GM12878 (cell line): Measurements from ENCODE around the gene ACACA. TPM values are rescaled to one million over a fixed set of nuclear protein-coding genes. Genes with fewer than 3 reads are reported as not detected.

Source experiments
- ATAC-seq: fragments of 200-7000 bp; cut with Tn5 transposase; 3 replicates; pipeline ENCODE4 v1.9.1; 2020; ENCODE audit warnings: mild to moderate bottlenecking, moderate library complexity
- BruUV-seq: library from RNA; stranded (reverse); fragments of 400-500 nt; replicated peaks from 2 replicates; lab custom pipeline; 2021; lab: Mats Ljungman, UMichigan
- CTCF ChIA-PET: fragments of 300-600 bp; sonication (Branson Sonifier 250); formaldehyde crosslinking; extraction: SDS; loops from one replicate; lab custom pipeline; 2021; ENCODE audit warnings: inconsistent platforms; lab: Yijun Ruan, JAX
- POLR2A ChIA-PET: fragments of 350-600 bp; formaldehyde crosslinking; extraction: SDS; loops from one replicate; lab custom pipeline; 2021; ENCODE audit warnings: inconsistent platforms; lab: Charles Lee
- RAD21 ChIA-PET: fragments of 300-600 bp; sonication (Branson Sonifier 250); formaldehyde crosslinking; loops from one replicate; lab custom pipeline; 2023; ENCODE audit warnings: antibody characterized with exemption; ENCODE audit not compliant: unreplicated experiment; lab: Charles Lee
- SMC1A ChIA-PET: fragments of 300-600 bp; sonication (Branson Sonifier 250); formaldehyde crosslinking; loops from one replicate; lab custom pipeline; 2023; ENCODE audit not compliant: unreplicated experiment, uncharacterized antibody; lab: Charles Lee
- DNase-seq: peaks from one replicate; pipeline ENCODE4 v3.0.0-alpha.2; 2011; ENCODE audit warnings: low read depth, low spot score
- FAIRE-seq: peaks from 3 replicates; lab custom pipeline; 2011; peaks lifted over from hg19 to GRCh38; lab: Jason Lieb, UNC
- H2AFZ ChIP-seq: 2 replicates; pipeline ENCODE4 v1.6.0; 2011; ENCODE audit warnings: low read depth, low read length, control low read depth; ENCODE audit not compliant: control insufficient read depth
- H3K27ac ChIP-seq: 2 replicates; pipeline ENCODE4 v1.5.1; 2011; ENCODE audit warnings: control low read depth; ENCODE audit not compliant: control insufficient read depth, insufficient read depth
- H3K27me3 ChIP-seq, 2 experiments: replicated peaks in 1 of 2; 2 replicates each; pipeline versions ENCODE4 v1.6.0 to v1.6.1; 2011; ENCODE audit warnings: low read length in 1 of 2; ENCODE audit not compliant: control insufficient read depth in 2 of 2, insufficient read depth in 2 of 2
- H3K36me3 ChIP-seq, 2 experiments: 2 replicates each; pipeline ENCODE4 v1.5.1; 2011; ENCODE audit warnings: low read length in 1 of 2; ENCODE audit not compliant: control insufficient read depth in 2 of 2, insufficient read depth in 2 of 2
- H3K4me1 ChIP-seq: 2 replicates; pipeline ENCODE4 v1.6.1; 2011; ENCODE audit warnings: mild to moderate bottlenecking, low read length, moderate library complexity, mixed read lengths; ENCODE audit not compliant: control insufficient read depth, insufficient read depth
- H3K4me2 ChIP-seq: 2 replicates; pipeline ENCODE4 v1.6.0; 2011; ENCODE audit warnings: control low read depth; ENCODE audit not compliant: control insufficient read depth, insufficient read depth
- H3K4me3 ChIP-seq: fragments of 200-600 bp; sonication (generic); 2 replicates; pipeline ENCODE4 v1.5.1; 2016
- H3K79me2 ChIP-seq: 2 replicates; pipeline ENCODE4 v1.6.0; 2011; ENCODE audit warnings: low read length; ENCODE audit not compliant: control insufficient read depth, insufficient read depth
- H3K9ac ChIP-seq: 2 replicates; pipeline ENCODE4 v1.8.0; 2011; ENCODE audit warnings: low read length, control low read depth, mixed read lengths; ENCODE audit not compliant: control insufficient read depth, insufficient read depth
- H3K9me3 ChIP-seq: replicated peaks from 3 replicates; pipeline ENCODE4 v1.5.1; 2011; ENCODE audit warnings: mild to moderate bottlenecking, low read length; ENCODE audit not compliant: control insufficient read depth, insufficient read depth
- H4K20me1 ChIP-seq: 2 replicates; pipeline ENCODE4 v1.6.0; 2011; ENCODE audit not compliant: control insufficient read depth, insufficient read depth
- ASH2L ChIP-seq: fragments of 300-600, 200-600 bp; sonication (generic); IDR thresholded peaks from 2 replicates; pipeline ENCODE4 v1.6.1; 2017; ENCODE audit warnings: low read depth, mild to moderate bottlenecking, borderline replicate concordance
- BHLHE40 ChIP-seq, 2 experiments: fragments of 450-650 bp in 1 of 2; IDR thresholded peaks; 2 replicates each; pipeline ENCODE4 v1.6.1; 2011 to 2017; ENCODE audit warnings: low read depth in 2 of 2, borderline replicate concordance in 1 of 2, improper control_type of control experiment in 1 of 2, low read length in 1 of 2, mild to moderate bottlenecking in 1 of 2
- BRCA1 ChIP-seq: IDR thresholded peaks from 2 replicates; pipeline ENCODE4 v1.6.1; 2011; ENCODE audit warnings: low read depth, low read length, improper control_type of control experiment
- CHD1 ChIP-seq: IDR thresholded peaks from 2 replicates; pipeline ENCODE4 v1.6.1; 2012; ENCODE audit warnings: low read depth, low read length, improper control_type of control experiment
- HDAC6 ChIP-seq: fragments of 200-600 bp; sonication (generic); IDR thresholded peaks from one replicate; pipeline ENCODE4 v1.8.0; 2017; ENCODE audit warnings: antibody characterized with exemption; ENCODE audit not compliant: unreplicated experiment
- IKZF2 ChIP-seq, 2 experiments: fragments of 450-650 bp; IDR thresholded peaks; 2 replicates each; pipeline ENCODE4 v1.6.1; 2017; ENCODE audit warnings: mild to moderate bottlenecking in 2 of 2, moderate library complexity in 2 of 2
- MTA2 ChIP-seq: fragments of 450-650 bp; IDR thresholded peaks from 2 replicates; pipeline ENCODE4 v1.6.1; 2016; ENCODE audit warnings: low read depth, mild to moderate bottlenecking, moderate library complexity
- NR2C2 ChIP-seq: IDR thresholded peaks from 2 replicates; pipeline ENCODE4 v1.6.1; 2011; ENCODE audit warnings: borderline replicate concordance, low read depth; ENCODE audit not compliant: control insufficient read depth, insufficient read length
- WRNIP1 ChIP-seq: IDR thresholded peaks from 2 replicates; pipeline ENCODE4 v1.6.1; 2011; ENCODE audit warnings: low read depth, low read length, improper control_type of control experiment, borderline replicate concordance
- YBX1 ChIP-seq: fragments of 450-650 bp; IDR thresholded peaks from 2 replicates; pipeline ENCODE4 v1.6.1; 2016; ENCODE audit warnings: antibody characterized with exemption
- ZNF384 ChIP-seq: IDR thresholded peaks from 2 replicates; pipeline ENCODE4 v1.6.1; 2012; ENCODE audit warnings: low read depth, mild to moderate bottlenecking, low read length, improper control_type of control experiment, borderline replicate concordance
- WGBS: methylation state at CpG from one replicate; pipeline ENCODE4 v1.1.6; 2016; ENCODE audit warnings: low lambda C conversion rate; ENCODE audit not compliant: insufficient replicate concordance, insufficient coverage; ENCODE audit errors: missing lambda C conversion rate; 5-methylcytosine and 5-hydroxymethylcytosine counted together
- in situ Hi-C: fragments of 300-500 bp; cut with MboI; formaldehyde crosslinking; loops from 9 replicates; pipeline ENCODE4 v1.14.3; 2018; ENCODE audit warnings: mixed read lengths
- intact Hi-C: fragments of 100-400 bp; cut with micrococcal nuclease; formaldehyde crosslinking; loops from one replicate; pipeline ENCODE4 v1.14.2; 2022; ENCODE audit not compliant: unreplicated experiment
- polyA plus RNA-seq, 11 experiments: library from polyadenylated mRNA; depleted of rRNA in 4 of 11; unstranded in 6 of 11; stranded (reverse) in 5 of 11; fragments of >200 nt; fragmentation: Nextera tagmentation in 4 of 11; fragmentation: Illumina TruSeq in 1 of 11; extraction: Ambion mirVana in 4 of 11; extraction: Trizol in 1 of 11; gene quantifications; 1 replicate in 1 of 11; 2 replicates in 10 of 11; pipeline versions ENCODE4 v1.2.1 to v1.2.3, GENCODE V29; 2011 to 2016; ENCODE audit warnings: inconsistent platforms in 2 of 11, missing spikeins in 2 of 11, low read depth in 1 of 11
- total RNA-seq, 4 experiments: library from RNA; depleted of rRNA in 3 of 4; stranded (reverse); fragments of >200 nt in 3 of 4; fragmentation: Illumina TruSeq in 1 of 4; extraction: Trizol in 1 of 4; gene quantifications; 2 replicates each; pipeline versions ENCODE4 v1.2.1 to v1.2.3, GENCODE V29; 2013 to 2021
- TF ChIP-seq, protein P1 (sequence below): IDR thresholded peaks from 2 replicates; pipeline ENCODE4 v1.6.1; 2012; ENCODE audit warnings: low read depth, low read length, improper control_type of control experiment
- TF ChIP-seq, protein P2 (sequence below): fragments of 450-650 bp; formaldehyde crosslinking; IDR thresholded peaks from 2 replicates; pipeline ENCODE4 v1.4.0; 2022; ENCODE audit warnings: mild to moderate bottlenecking, moderate library complexity

Gene ACACA
- total and polyA plus RNA-seq, 10 of the 15 experiments (the other 5 are each of a cell fraction or from before 2014, with no cell fraction given) = 12.9 to 74.2 (median 32.0) TPM

DNA sequence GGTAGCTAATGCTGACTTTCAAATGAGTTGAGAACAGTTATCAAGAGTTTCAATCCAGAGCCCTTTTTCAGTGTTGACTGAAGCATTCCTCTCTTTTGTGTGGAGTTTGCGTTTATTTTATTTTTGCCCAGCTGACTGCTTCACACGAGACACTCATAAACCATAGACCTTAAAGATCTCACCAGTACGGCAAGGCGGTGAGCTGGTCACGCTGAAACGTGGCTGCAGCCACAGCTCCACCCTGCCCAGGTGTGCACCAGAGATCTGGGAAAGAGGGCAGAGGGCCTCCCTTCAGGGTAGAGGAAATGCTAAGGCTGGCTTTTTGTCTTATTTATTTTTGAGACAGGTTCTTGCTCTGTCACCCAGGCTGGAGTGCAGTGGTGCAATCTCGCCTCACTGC lies 345.7 kb downstream of the ACACA start:
- CTCF ChIA-PET = interaction anchor here (1.0 to 1.2 kb wide), 3 partner anchors 13 to 427 kb away, joined by 3 to 5 read pairs (median 3); no protein-coding TSS in a partner anchor

DNA sequence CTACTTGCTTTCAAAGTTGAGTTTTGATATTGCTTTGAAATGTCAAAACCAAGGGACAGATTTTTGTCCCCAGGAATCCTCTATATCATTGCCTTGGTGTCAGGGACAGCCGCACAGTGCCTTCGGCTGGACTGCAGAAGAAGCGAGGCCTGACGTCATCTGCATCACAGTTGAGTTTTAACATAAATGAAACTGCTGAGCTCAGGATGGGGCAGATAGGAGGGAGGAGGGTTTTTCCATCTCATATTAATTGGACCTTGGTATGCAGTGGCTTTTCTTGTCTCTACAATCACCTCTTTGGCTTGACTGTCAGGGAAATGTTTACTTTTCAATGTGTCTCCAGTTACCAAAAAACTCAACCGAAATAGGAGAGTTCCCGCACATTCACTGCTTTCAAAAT lies 346.5 kb downstream of the ACACA start:
- ChIA-PET CTCF (interaction anchor here (0.6 to 2.6 kb wide), 3 partner anchors 13 to 24 kb away, joined by 3 to 14 read pairs (median 3); no protein-coding TSS in a partner anchor), POLR2A (no interaction called here), RAD21 (no interaction called here), SMC1A (interaction anchor here (0.9 to 1.2 kb wide), 2 partner anchors 45 to 376 kb away, joined by 3 read pairs; no protein-coding TSS in a partner anchor)
- Histone ChIP-seq H4K20me1 (no peaks in the 10 kb centered on the region), H3K4me1 (no peaks in the 10 kb centered on the region), H3K9me3 (no peaks in the 10 kb centered on the region), H3K36me3 (peaks cover 0 to 1% of the 10 kb centered on the region in 2 experiments; a peak in 1 of 4 replicates), H3K9ac (no peak overlapping the region), H3K79me2 (no peaks in the 10 kb centered on the region), H3K27me3 (no peaks in the 10 kb centered on the region), H3K4me3 (no peak overlapping the region), H3K27ac (no peak overlapping the region), H2AFZ (no peak overlapping the region), H3K4me2 (no peak overlapping the region)
- 94% methylated on average over 6 of the region's 6 CpGs for WGBS
- no peak for TF ChIP-seq YBX1
- no peak for TF ChIP-seq IKZF2 (IDR thresholded peaks at IDR 0.05)
- TF ChIP-seq MTA2 = no peak
- TF ChIP-seq, protein P1, sequence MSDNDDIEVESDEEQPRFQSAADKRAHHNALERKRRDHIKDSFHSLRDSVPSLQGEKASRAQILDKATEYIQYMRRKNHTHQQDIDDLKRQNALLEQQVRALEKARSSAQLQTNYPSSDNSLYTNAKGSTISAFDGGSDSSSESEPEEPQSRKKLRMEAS = no peak
- no peak for TF ChIP-seq BRCA1
- no peak for TF ChIP-seq WRNIP1
- TF ChIP-seq, protein P2, sequence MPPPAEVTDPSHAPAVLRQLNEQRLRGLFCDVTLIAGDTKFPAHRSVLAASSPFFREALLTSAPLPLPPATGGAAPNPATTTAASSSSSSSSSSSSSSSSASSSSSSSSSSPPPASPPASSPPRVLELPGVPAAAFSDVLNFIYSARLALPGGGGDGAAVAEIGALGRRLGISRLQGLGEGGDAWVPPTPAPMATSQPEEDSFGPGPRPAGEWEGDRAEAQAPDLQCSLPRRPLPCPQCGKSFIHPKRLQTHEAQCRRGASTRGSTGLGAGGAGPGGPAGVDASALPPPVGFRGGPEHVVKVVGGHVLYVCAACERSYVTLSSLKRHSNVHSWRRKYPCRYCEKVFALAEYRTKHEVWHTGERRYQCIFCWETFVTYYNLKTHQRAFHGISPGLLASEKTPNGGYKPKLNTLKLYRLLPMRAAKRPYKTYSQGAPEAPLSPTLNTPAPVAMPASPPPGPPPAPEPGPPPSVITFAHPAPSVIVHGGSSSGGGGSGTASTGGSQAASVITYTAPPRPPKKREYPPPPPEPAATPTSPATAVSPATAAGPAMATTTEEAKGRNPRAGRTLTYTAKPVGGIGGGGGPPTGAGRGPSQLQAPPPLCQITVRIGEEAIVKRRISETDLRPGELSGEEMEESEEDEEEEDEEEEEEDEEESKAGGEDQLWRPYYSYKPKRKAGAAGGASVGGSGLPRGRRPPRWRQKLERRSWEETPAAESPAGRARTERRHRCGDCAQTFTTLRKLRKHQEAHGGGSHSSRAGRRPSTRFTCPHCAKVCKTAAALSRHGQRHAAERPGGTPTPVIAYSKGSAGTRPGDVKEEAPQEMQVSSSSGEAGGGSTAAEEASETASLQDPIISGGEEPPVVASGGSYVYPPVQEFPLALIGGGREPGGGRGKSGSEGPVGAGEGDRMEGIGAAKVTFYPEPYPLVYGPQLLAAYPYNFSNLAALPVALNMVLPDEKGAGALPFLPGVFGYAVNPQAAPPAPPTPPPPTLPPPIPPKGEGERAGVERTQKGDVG (CRISPR knock-in tag) = no peak
- TF ChIP-seq BHLHE40 (IDR thresholded peaks at IDR 0.05; ENCODE audit: borderline replicate concordance in 1 of 2, low read depth in 2 of 2, low read length in 1 of 2) = no peak
- TF ChIP-seq NR2C2 = no peak
- no peak for TF ChIP-seq CHD1
- TF ChIP-seq HDAC6 = no peak
- no peak for TF ChIP-seq ZNF384
- ATAC-seq (no peak), DNase-seq (no peak), FAIRE-seq (no peak)
- intact Hi-C loops = no loop called here
- in situ Hi-C loops = loop anchor here (25.0 kb wide), 1 partner anchor 448 kb away; the partner anchor contains the start of gene MRM1
- no TSS peak for BruUV-seq

More for the DNA sequence above, 345.7 kb downstream of the ACACA start:
- peaks cover 0 to 1% of the 10 kb centered on the region in 2 experiments; a peak in 1 of 4 replicates for H3K36me3 ChIP-seq
- FAIRE-seq (no peak), ATAC-seq (no peak), DNase-seq (no peak)
- no peak overlapping the region for H3K4me3 ChIP-seq
- no peaks in the 10 kb centered on the region for H3K4me1 ChIP-seq
- ChIA-PET SMC1A (no interaction called here), POLR2A (interaction anchor here (0.5 kb wide), 1 partner anchor 162 kb away, joined by 3 read pairs; no protein-coding TSS in a partner anchor), RAD21 (no interaction called here)
- TF ChIP-seq ASH2L (no peak), ZNF384 (no peak)
- H2AFZ ChIP-seq = no peak overlapping the region
- no TSS peak for BruUV-seq
- no peaks in the 10 kb centered on the region for H4K20me1 ChIP-seq
- in situ Hi-C loops = loop anchor here (25.0 kb wide), 1 partner anchor 449 kb away; the partner anchor contains the start of gene MRM1
- H3K9me3 ChIP-seq = no peaks in the 10 kb centered on the region
- H3K9ac ChIP-seq = no peak overlapping the region
- H3K27me3 ChIP-seq = no peaks in the 10 kb centered on the region
- H3K79me2 ChIP-seq = no peaks in the 10 kb centered on the region
- H3K27ac ChIP-seq = no peak overlapping the region
- H3K4me2 ChIP-seq = no peak overlapping the region
- intact Hi-C loops = no loop called here
- 72% methylated on average over 7 of the region's 7 CpGs for WGBS
